ENCODE results near the gene FARP1.
"Not testable (repeated sequence)": the region's sequence is repeated elsewhere in the genome, so short reads cannot be mapped to it uniquely, and the experiment has no call there.

Gene FARP1

DNA sequence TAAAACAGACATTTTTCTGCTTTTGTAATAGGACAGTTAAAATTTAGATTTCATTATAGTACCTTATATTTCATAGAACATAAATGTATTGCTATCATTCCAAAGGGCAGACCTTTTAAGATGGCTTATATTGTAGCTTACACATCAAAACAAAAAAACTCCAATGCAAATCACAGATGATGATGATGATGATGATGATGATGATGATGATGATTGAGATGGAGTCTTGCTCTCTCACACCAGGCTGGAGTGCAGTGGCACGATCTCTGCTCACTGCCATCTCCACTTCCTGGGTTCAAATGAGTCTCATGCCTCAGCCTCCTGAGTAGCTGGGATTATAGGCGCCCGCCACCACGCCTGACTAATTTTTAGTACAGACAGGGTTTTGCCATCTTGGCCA is 224.1 kb downstream of the FARP1 start:
- no peak for DNase-seq (ENCODE audit: low read depth)
- no peak overlapping the region for H3K4me3 ChIP-seq (ENCODE audit: low read depth, low read length)

GRCh38 chr13:98368019-98368418 is 225.1 kb downstream of the FARP1 start:
- H3K4me3 ChIP-seq (ENCODE audit: low read depth, low read length), result no peak overlapping the region
- no peak for DNase-seq (ENCODE audit: low read depth)

- DNase-seq (ENCODE audit: low read depth); H3K4me3 ChIP-seq (ENCODE audit: low read depth, low read length): not testable (repeated sequence)
Observed at GRCh38 chr13:98369520-98369919, 226.6 kb downstream of the FARP1 start.

DNA sequence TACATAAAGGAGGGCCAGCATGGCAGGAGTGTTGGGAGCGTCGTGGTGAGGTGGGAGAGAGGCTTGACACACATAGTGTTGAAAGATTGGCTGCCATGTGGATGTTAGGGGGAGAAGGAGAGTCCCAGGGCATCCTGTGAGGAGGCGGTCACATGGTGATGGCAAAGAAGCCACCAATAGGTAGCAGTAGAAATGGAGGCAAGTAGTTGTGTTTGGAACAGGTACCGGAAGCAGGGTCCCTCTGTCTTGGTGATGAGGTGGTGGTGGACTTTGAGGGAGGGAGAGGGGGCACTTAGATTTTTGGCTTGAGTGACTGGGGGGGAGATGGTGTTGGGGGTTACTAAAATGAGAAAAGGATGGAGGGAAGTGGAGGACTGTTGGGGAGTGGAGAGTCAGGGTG is 227.4 kb downstream of the FARP1 start:
- no peak overlapping the region for H3K4me3 ChIP-seq (ENCODE audit: low read depth, low read length)
- no peak for DNase-seq (ENCODE audit: low read depth)

DNA sequence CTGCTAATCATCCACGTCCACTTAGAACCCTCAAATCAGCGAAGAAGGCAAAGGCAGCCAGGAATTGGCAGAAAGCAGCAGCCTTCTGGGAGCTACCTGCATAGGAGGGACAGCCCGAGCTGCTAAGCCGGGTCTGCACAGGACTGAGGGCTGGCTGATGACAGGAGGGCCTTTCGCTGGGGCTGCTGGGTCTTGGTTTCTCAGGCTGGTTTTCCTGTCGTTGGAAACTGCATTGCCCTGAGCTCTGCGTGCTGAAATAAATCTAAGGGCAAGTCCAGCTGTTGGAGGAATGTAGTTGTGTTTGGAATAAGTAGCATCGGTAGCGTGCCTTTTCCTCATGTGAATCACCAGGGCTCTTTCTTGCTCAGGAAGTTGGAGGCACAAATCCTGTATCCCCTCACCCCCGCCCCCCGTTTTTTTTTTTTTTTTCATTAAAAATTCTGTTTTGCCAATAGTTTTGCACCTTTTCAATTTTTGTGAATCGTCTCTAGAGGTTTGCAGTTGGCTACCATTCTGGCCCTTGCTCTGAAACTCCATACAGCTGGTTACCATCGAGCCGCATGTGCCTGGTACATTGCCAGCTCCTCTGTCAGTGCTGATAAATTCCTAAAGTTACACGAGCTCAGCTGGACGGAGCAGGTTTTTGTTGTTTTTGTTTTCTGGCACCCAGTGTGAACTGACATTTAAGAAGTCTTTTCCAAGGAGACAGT is 228.1 kb downstream of the FARP1 start:
- H3K4me3 ChIP-seq (ENCODE audit: low read depth, low read length), result no peak overlapping the region
- DNase-seq (ENCODE audit: low read depth), result peak; percentile 71

GRCh38 chr13:98371516-98372023 is 228.7 kb downstream of the FARP1 start:
- no peak for DNase-seq (ENCODE audit: low read depth)
- no peak overlapping the region for H3K4me3 ChIP-seq (ENCODE audit: low read depth, low read length)

- peak; percentile 44 for DNase-seq (ENCODE audit: low read depth)
- no peak overlapping the region for H3K4me3 ChIP-seq (ENCODE audit: low read depth, low read length)
Observed at GRCh38 chr13:98372876-98373275, 230.0 kb downstream of the FARP1 start.

- no peak overlapping the region for H3K4me3 ChIP-seq (ENCODE audit: low read depth, low read length)
- DNase-seq (ENCODE audit: low read depth), result no peak
Observed at GRCh38 chr13:98374750-98375149, 231.9 kb downstream of the FARP1 start.

DNA sequence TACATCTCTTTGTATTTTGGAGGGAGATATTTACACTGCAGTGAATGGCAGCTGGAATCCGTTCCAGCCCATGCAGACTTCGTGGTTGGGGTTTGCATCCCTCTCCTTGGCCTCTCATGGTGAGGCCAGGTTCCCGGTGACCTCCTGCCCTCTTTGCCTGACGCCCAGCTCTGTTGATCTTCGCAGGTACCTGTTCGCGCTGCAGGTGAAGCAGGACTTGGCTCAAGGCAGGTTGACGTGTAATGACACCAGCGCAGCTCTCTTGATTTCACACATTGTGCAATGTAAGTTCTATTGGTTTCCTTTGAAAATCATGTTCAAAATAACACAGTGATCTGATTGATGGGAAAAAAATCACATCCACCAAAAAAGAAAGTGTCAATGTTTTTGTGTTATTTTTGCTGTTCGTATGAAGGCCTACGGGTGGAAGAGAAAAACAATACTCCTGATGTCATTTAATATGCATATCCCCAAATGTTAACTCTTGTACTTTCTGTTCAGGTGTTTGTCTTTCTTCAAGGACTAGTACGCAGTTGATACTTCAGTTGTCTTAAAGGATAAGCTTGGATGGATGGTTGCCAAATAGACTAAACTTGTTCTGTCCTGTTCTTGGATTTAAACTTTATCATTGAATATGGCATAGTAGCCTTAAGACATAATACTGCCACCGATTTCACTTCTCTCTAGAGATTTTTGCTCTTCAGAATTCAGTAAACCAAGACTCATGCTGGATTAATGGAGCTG is 234.9 kb downstream of the FARP1 start:
- H3K4me3 ChIP-seq (ENCODE audit: low read depth, low read length), result no peak overlapping the region
- DNase-seq (ENCODE audit: low read depth), result no peak

DNA sequence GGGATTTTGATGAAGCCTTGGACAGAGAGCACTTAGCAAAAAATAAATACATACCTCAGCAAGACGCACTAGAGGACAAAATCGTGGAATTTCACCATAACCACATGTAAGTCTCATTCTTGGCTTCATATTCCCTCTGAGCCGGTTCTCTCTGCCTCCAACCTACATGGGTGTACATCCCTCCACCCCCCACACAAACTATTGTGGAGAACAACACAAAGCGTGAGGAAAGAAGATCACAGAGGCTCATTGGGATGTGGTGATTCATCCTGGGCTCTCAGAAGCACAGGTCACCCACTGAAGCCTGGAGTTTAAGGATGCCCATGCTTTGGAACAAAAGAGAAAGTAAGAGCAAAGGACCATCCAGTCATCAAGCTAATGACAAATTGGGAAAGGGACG is 241.8 kb downstream of the FARP1 start:
- no peak overlapping the region for H3K4me3 ChIP-seq (ENCODE audit: low read depth, low read length)
- peak; percentile 38 for DNase-seq (ENCODE audit: low read depth)

DNA sequence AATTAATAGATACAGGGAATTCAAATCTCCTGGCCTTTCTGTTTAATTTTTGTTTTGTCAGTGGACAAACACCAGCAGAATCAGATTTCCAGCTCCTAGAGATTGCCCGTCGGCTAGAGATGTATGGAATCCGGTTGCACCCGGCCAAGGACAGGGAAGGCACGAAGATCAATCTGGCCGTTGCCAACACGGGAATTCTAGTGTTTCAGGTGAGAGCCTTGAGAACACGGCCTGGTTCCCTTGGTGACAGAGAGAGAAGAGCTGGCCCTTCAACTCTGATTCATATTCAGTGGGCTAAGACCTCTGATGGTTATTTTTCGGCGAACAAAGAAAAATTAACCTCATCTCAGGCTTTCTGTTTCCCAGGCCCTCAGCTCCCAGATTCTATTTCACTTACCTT is 242.7 kb downstream of the FARP1 start:
- no peak for DNase-seq (ENCODE audit: low read depth)
- H3K4me3 ChIP-seq (ENCODE audit: low read depth, low read length), result no peak overlapping the region

GRCh38 chr13:98386637-98387036 is 243.7 kb downstream of the FARP1 start:
- H3K4me3 ChIP-seq (ENCODE audit: low read depth, low read length), result no peak overlapping the region
- no peak for DNase-seq (ENCODE audit: low read depth)

GRCh38 chr13:98389319-98389718 is 246.4 kb downstream of the FARP1 start:
- no peak overlapping the region for H3K4me3 ChIP-seq (ENCODE audit: low read depth, low read length)
- DNase-seq (ENCODE audit: low read depth), result no peak

- DNase-seq (ENCODE audit: low read depth), result no peak
- no peak overlapping the region for H3K4me3 ChIP-seq (ENCODE audit: low read depth, low read length)
Observed at GRCh38 chr13:98390086-98390715, 247.3 kb downstream of the FARP1 start.

DNA sequence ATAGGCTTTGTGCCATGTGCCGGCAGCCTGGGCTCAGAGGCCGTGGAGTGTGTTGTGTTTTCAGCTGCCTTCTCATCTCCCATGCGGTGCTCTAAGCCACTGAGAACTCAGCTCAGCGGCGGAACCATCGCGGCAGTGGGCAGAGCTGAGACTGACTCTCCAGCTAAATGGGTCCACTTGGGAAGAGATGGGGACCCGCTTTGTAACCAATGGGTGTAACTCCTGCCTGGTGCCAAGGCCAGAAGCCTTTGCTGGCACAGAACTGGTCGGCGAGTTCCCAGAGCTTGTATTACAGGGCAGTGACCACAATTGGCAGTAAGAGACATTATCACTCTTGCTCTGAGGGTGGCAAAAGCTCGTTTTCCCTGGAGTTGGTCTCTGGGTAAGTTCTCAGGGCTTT is 251.0 kb downstream of the FARP1 start:
- DNase-seq (ENCODE audit: low read depth), result no peak
- H3K4me3 ChIP-seq (ENCODE audit: low read depth, low read length), result no peak overlapping the region

DNA sequence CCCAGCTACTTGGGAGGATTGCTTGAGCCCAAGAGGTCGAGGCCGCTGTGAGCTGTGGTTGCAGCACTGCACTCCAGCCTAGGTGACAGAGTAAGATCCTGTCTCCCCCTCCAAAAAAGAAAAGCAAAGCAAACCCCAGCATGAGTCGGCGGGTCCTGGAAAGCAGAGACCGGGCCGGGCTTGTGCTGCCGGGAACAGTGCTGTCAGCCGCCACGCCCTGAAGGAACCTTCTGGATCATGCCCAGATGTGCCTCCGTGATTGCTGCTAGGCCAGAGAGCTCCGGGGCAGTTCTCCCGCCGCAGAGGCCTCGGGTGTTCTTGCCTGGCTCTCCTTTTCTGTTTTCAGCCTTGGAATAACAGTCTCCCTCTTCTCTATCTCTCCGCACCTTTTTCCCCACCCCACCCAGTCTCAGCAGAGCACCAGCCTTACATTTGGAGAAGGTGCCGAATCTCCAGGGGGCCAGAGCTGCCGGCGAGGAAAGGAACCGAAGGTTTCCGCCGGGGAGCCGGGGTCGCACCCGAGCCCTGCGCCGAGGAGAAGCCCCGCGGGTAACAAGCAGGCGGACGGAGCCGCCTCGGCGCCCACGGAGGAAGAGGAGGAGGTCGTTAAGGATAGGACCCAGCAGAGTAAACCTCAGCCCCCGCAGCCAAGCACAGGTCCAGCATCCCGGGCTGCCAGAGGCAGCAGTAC is 252.1 kb downstream of the FARP1 start:
- no peak for DNase-seq (ENCODE audit: low read depth)
- no peak overlapping the region for H3K4me3 ChIP-seq (ENCODE audit: low read depth, low read length)

DNA sequence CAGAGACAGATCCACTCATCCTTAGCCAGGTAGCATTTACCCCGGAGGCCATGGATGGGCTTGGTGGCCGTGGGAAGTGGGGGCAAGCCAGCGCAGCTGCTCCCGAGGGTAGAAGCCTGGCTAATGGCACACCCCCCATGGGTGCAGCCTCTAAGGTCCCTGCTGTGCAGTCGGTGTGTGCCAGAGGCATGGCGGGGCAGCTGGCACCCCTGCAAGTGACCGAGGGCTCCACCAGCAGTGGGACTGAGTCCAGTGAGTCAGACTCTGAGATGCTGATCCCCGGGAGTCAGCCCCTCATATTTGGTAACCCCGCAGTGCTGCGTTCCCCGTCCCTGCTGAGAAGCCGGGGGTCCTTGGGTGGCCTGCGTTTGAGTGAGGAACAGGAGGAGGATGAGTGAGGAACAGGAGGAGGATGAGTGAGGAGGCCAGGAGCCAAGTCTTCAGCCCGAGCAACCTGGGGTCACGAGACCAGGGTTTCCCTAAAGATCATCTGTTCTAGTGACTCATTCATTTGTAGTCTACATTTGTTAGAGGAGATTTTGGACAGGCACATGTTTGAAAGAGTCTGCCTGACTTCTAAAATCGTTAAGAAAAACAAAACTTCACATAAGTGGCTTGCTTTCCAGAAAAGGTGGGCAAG is 253.3 kb downstream of the FARP1 start:
- no peak overlapping the region for H3K4me3 ChIP-seq (ENCODE audit: low read depth, low read length)
- DNase-seq (ENCODE audit: low read depth), result no peak

DNA sequence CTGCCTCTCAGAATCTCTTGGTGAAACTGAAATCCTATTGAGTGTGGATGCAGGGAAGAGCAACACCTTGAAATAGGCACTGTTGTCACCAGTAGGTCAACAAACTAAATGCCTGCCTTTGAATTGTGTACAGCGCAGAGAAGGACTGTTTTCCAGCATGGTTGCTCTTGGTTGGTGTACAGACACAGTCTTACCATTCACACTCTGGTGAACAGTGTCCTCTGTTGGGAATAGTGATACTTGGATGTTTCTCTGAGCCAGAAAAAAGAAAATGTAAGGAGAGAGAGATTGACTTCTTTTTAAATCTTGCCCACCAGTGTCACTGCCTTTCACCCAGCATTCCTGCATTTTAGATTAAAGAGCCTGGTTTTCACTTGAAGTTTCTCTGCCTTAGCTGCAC is 254.3 kb downstream of the FARP1 start:
- no peak overlapping the region for H3K4me3 ChIP-seq (ENCODE audit: low read depth, low read length)
- no peak for DNase-seq (ENCODE audit: low read depth)

DNA sequence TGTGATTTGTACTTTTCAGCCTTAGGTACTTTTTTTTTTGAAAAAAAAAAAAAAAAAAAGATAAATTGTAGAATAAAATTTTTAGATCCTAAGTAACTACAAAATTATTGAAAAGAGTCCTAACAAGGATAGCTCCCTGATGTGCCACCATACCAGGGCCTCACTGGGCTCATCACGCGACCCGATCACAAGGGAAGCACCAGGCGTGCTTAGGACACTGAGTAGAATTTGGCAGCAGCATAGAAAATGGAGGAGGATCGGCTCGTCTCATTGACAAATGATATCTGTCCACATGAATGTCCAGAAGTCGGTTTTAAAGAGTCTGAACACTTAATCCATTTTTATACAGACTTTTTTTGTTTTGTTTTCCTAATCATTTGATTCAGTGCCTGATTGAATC is 255.0 kb downstream of the FARP1 start:
- H3K4me3 ChIP-seq (ENCODE audit: low read depth, low read length), result no peak overlapping the region
- no peak for DNase-seq (ENCODE audit: low read depth)

- no peak for DNase-seq (ENCODE audit: low read depth)
- no peak overlapping the region for H3K4me3 ChIP-seq (ENCODE audit: low read depth, low read length)
Observed at GRCh38 chr13:98398581-98398980, 255.7 kb downstream of the FARP1 start.

All from skeletal muscle cell (primary cell).